Lower leg skin (tissue), 4 donors: Measurements from ENCODE around the gene SEMA3C. TPM values are rescaled to one million over a fixed set of nuclear protein-coding genes. Genes with fewer than 3 reads are reported as not detected.

ENCODE experiments used
- DNase-seq, 2 donors: peaks; one replicate each; pipeline ENCODE4 v3.0.0-alpha.2; 2019; ENCODE audit warnings: low spot score in 2 of 2
- H3K4me3 ChIP-seq: fragments of 200-600 bp; sonication (generic); 2 replicates; pipeline ENCODE4 v1.5.1; 2017; ENCODE audit warnings: mild to moderate bottlenecking, low read depth; ENCODE audit not compliant: poor library complexity, severe bottlenecking
- CTCF ChIP-seq, 3 donors: fragments of 450-650 bp; IDR thresholded peaks; one replicate each; pipeline ENCODE4 v1.5.1; 2016; ENCODE audit warnings: antibody characterized with exemption in 3 of 3, mild to moderate bottlenecking in 3 of 3, moderate library complexity in 2 of 3
- POLR2A ChIP-seq, 2 donors: fragments of 450-650 bp; IDR thresholded peaks; one replicate each; pipeline ENCODE4 v1.6.1; 2016 to 2017; ENCODE audit warnings: antibody characterized with exemption in 2 of 2, mild to moderate bottlenecking in 1 of 2, moderate library complexity in 1 of 2
- WGBS, 2 donors: methylation state at CpG; one replicate each; pipeline ENCODE4 v1.1.5; 2018; 5-methylcytosine and 5-hydroxymethylcytosine counted together
- intact Hi-C: fragments of 100-400 bp; cut with DNase I; formaldehyde crosslinking; loops from one replicate; pipeline ENCODE4 v1.15.0; 2023; ENCODE audit warnings: low total_unique reads
- total RNA-seq, 4 donors: library from RNA; depleted of rRNA; stranded (reverse); fragments of >200 nt; gene quantifications; one replicate each; pipeline ENCODE4 v1.1.0, GENCODE V29; 2016

Gene SEMA3C
- total RNA-seq, 4 donors from 2014 or later = 53.0 to 96.6 (median 70.7) TPM

DNA sequence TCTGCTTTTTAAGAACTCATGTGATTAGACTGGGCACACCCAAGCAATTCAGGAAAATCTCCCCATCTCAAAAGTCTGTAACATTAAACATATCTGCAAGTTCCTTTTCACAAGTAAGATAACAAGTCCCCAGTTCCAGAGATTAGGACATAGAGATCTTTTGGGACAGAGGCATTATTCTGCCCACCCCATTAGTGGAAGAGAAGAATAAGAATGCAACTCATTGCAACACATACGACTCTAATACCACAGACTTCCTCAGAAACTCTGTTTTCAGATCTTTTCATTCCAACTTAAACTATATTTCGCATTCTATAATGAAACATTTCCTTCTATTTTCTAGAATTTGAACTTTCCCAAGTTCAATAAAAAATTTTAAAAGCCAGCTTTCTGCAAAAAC lies 137.7 kb downstream of the SEMA3C start:
- WGBS, 2 donors = 60 to 65% methylated on average over 2 of the region's 2 CpGs
- intact Hi-C loops = no loop called here
- no peak for TF ChIP-seq POLR2A (IDR thresholded peaks at IDR 0.05)
- no peak for TF ChIP-seq CTCF (IDR thresholded peaks at IDR 0.05)
- DNase-seq = no peak
- no peak overlapping the region for H3K4me3 ChIP-seq

DNA sequence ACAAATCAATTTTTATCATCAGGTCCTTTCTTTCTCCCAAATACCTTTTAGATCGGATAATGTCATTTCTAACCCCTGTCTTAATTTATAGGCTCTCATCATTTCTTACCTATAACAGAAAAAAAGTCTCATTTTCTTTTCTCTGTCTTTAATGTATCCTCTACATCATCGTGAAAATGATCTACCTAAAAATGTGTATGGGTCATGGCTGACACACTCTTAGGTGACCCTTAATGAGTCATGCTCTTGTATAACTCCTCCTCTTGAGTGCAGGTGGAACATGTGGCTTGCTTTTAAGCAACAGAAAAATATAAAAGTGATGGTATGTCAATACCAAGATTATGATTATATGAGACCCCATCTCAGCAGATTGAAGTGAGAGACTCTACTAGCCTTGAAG lies 139.4 kb downstream of the SEMA3C start:
- no peak overlapping the region for H3K4me3 ChIP-seq
- intact Hi-C loops = no loop called here
- DNase-seq = no peak
- TF ChIP-seq POLR2A (IDR thresholded peaks at IDR 0.05) = no peak
- 87% methylated on average over 2 of the region's 2 CpGs for WGBS, 2 donors

DNA sequence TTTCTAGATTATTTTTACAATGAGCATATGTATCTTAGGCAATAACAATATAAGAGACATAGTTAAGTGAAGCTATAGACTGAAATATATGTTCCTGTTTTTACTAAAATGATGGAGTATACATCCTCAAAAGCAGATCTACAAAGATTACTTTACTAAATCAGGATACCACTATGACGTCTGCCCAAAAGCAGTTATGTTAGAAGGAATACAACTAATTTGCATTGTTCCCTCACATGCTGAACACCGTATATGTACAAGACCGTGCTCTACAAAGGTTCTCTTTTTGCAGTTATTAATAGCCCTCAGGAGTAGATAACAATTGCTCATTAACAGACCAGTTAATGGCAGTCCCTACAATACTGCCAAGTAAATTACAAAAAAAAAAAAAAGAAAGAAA lies 143.0 kb downstream of the SEMA3C start:
- intact Hi-C loops = no loop called here
- WGBS, 2 donors = 58 to 65% methylated on average over 3 of the region's 3 CpGs
- no peak overlapping the region for H3K4me3 ChIP-seq
- TF ChIP-seq POLR2A (IDR thresholded peaks at IDR 0.05) = no peak
- no peak for TF ChIP-seq CTCF (IDR thresholded peaks at IDR 0.05)
- no peak for DNase-seq

GRCh38 chr7:80775482-80775881 lies 143.4 kb downstream of the SEMA3C start:
- TF ChIP-seq CTCF (IDR thresholded peaks at IDR 0.05) (no peak), POLR2A (IDR thresholded peaks at IDR 0.05) (no peak)
- H3K4me3 ChIP-seq = no peak overlapping the region
- intact Hi-C loops = no loop called here
- no peak for DNase-seq

DNA sequence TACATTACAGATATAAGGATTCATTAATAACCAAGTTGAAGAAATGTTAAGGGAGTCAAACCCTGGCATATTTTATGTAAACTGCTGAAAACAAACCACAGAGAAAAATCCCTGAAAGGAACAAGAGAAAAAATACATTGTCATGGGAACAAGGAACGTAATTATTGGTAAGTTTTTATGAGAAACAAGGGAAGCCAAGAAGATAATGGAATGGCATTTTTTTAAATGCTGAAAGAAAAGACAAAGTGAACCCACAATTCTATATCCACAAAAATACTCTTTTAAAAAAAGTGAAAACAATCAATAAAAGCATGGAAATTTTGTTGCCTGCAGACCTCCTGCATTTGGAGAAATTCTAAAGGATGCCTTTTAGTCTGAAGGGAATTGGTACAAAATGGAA lies 144.0 kb downstream of the SEMA3C start:
- 61 to 64% methylated on average over 1 of the region's 1 CpG for WGBS, 2 donors
- DNase-seq = no peak
- TF ChIP-seq CTCF (IDR thresholded peaks at IDR 0.05) (no peak), POLR2A (IDR thresholded peaks at IDR 0.05) (no peak)
- no peak overlapping the region for H3K4me3 ChIP-seq
- intact Hi-C loops = no loop called here

DNA sequence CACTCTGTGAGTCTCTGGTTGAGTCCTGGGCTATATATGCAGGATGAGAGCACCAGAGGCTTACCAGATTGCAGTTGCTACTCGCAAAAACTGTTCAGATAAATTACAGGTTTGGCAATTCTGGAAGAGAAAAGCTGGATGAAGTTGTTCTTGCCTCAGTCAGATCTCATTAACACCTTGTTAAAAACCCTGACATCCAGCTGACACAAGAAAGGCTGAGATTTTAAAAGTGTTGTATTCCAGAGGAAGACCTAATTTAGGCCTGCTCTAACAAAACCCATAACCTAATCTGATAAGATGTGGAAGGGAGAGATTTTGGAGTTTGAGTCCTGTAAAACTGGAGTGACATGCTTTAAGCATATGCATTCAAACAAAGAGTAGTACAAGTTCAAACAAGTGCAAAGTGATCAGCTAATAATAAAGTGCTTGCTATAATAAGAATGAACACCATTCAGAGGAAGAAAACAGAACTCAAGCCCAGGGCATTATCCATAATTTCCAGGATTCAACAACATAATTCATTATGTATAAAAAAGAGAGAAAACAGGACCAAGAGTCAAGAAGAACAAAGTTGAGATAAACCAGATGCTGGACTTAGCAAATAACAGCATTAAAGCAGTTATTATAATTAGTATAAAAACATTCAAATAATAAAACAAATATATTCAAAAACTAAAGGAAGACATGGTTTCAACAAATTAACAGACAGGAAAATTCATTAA lies 144.9 kb downstream of the SEMA3C start:
- intact Hi-C loops = no loop called here
- TF ChIP-seq CTCF (IDR thresholded peaks at IDR 0.05) (no peak), POLR2A (IDR thresholded peaks at IDR 0.05) (no peak)
- DNase-seq = no peak
- 41 to 45% methylated on average over 1 of the region's 1 CpG for WGBS, 2 donors
- no peak overlapping the region for H3K4me3 ChIP-seq
